H1 (cell line): ENCODE results near the gene DAPK1.

Experiments used
- CREB1 ChIP-seq: IDR thresholded peaks from 2 replicates; pipeline ENCODE4 v1.6.1; 2012; ENCODE audit warnings: inconsistent platforms
- EZH2 ChIP-seq: fragments of 200-600 bp; sonication (generic); IDR thresholded peaks from 2 replicates; pipeline ENCODE4 v1.7.1; 2012; ENCODE audit warnings: low read depth, mild to moderate bottlenecking, moderate library complexity, low read length, inconsistent platforms; ENCODE audit not compliant: severe bottlenecking
- GTF2F1 ChIP-seq: IDR thresholded peaks from 2 replicates; pipeline ENCODE4 v1.6.1; 2012; ENCODE audit warnings: low read depth, low read length, improper control_type of control experiment, borderline replicate concordance
- JUND ChIP-seq: IDR thresholded peaks from 2 replicates; pipeline ENCODE4 v1.6.1; 2011; ENCODE audit warnings: mild to moderate bottlenecking, improper control_type of control experiment, low read length
- MAFK ChIP-seq: IDR thresholded peaks from 2 replicates; pipeline ENCODE4 v1.6.1; 2012; ENCODE audit warnings: low read depth, mild to moderate bottlenecking, improper control_type of control experiment, low read length
- MAX ChIP-seq: IDR thresholded peaks from 2 replicates; pipeline ENCODE4 v1.6.1; 2012; ENCODE audit warnings: inconsistent platforms
- POLR2A ChIP-seq, 2 experiments: IDR thresholded peaks; 1 replicate in 1 of 2; 2 replicates in 1 of 2; pipeline ENCODE4 v1.6.1; 2011; ENCODE audit warnings: low read depth in 2 of 2, low read length in 2 of 2, mild to moderate bottlenecking in 2 of 2; ENCODE audit errors: control extremely low read depth in 1 of 2
- POLR2AphosphoS5 ChIP-seq: IDR thresholded peaks from 2 replicates; pipeline ENCODE4 v1.6.1; 2011; ENCODE audit warnings: low read depth, low read length
- RNF2 ChIP-seq: fragments of 200-900, 300-1000 bp; sonication (generic); IDR thresholded peaks from 2 replicates; pipeline ENCODE4 v1.7.1; 2016; ENCODE audit warnings: borderline replicate concordance, low read depth, mild to moderate bottlenecking, antibody characterized with exemption, low read length; ENCODE audit not compliant: poor library complexity, severe bottlenecking; ENCODE audit errors: missing control alignments
- RXRA ChIP-seq: IDR thresholded peaks from 2 replicates; pipeline ENCODE4 v1.6.1; 2011; ENCODE audit warnings: low read depth, mild to moderate bottlenecking, low read length, moderate library complexity; ENCODE audit not compliant: insufficient read depth
- SUZ12 ChIP-seq: fragments of 200-600 bp; sonication (generic); IDR thresholded peaks from 2 replicates; pipeline ENCODE4 v1.6.1; 2012; ENCODE audit warnings: mild to moderate bottlenecking, inconsistent platforms, low read length, moderate library complexity, mixed read lengths
- TEAD4 ChIP-seq: IDR thresholded peaks from 2 replicates; pipeline ENCODE4 v1.6.1; 2012; ENCODE audit warnings: low read depth, low read length, inconsistent platforms, mixed read lengths
- YY1 ChIP-seq: IDR thresholded peaks from 2 replicates; pipeline ENCODE4 v1.6.1; 2011; ENCODE audit warnings: low read depth, mild to moderate bottlenecking, low read length
- TF ChIP-seq, protein P1 (sequence below), 3 experiments: IDR thresholded peaks; 1 replicate in 2 of 3; 2 replicates in 1 of 3; pipeline versions ENCODE4 v1.5.1 to v1.6.1; 2011; ENCODE audit warnings: low read length in 3 of 3, mild to moderate bottlenecking in 3 of 3, inconsistent platforms in 2 of 3, low read depth in 1 of 3, moderate library complexity in 1 of 3; ENCODE audit not compliant: insufficient read depth in 1 of 3; ENCODE audit errors: control extremely low read depth in 1 of 3

- TF ChIP-seq, protein P1, sequence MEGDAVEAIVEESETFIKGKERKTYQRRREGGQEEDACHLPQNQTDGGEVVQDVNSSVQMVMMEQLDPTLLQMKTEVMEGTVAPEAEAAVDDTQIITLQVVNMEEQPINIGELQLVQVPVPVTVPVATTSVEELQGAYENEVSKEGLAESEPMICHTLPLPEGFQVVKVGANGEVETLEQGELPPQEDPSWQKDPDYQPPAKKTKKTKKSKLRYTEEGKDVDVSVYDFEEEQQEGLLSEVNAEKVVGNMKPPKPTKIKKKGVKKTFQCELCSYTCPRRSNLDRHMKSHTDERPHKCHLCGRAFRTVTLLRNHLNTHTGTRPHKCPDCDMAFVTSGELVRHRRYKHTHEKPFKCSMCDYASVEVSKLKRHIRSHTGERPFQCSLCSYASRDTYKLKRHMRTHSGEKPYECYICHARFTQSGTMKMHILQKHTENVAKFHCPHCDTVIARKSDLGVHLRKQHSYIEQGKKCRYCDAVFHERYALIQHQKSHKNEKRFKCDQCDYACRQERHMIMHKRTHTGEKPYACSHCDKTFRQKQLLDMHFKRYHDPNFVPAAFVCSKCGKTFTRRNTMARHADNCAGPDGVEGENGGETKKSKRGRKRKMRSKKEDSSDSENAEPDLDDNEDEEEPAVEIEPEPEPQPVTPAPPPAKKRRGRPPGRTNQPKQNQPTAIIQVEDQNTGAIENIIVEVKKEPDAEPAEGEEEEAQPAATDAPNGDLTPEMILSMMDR (IDR thresholded peaks at IDR 0.05; ENCODE audit: control extremely low read depth in 1 of 3, insufficient read depth in 1 of 3, low read depth in 1 of 3, low read length in 3 of 3): no peak
- no peak for TF ChIP-seq SUZ12
- TF ChIP-seq POLR2A (IDR thresholded peaks at IDR 0.05; ENCODE audit: control extremely low read depth in 1 of 2, low read depth in 2 of 2, low read length in 2 of 2): no peak
- no peak for TF ChIP-seq CREB1
- no peak for TF ChIP-seq GTF2F1
- TF ChIP-seq JUND: no peak
- no peak for TF ChIP-seq YY1
- TF ChIP-seq POLR2AphosphoS5: no peak
- TF ChIP-seq RXRA: no peak
- no peak for TF ChIP-seq MAX
- no peak for TF ChIP-seq TEAD4
- TF ChIP-seq EZH2: no peak
- TF ChIP-seq RNF2: no peak
- no peak for TF ChIP-seq MAFK
Measured at GRCh38 chr9:87701491-87701890, 203.8 kb downstream of the DAPK1 start.
